Heart left ventricle (tissue), 16 donors: Measurements from ENCODE around the gene CD47. TPM values are rescaled to one million over a fixed set of nuclear protein-coding genes. Genes with fewer than 3 reads are reported as not detected.

Experiments used
- ATAC-seq, 4 donors: fragments of 200-7000 bp; cut with Tn5 transposase; one replicate each; pipeline ENCODE4 v1.9.1; 2020 to 2022; ENCODE audit warnings: moderate library complexity in 4 of 4, mild to moderate bottlenecking in 3 of 4, moderate number of reproducible peaks in 1 of 4
- DNase-seq, 5 donors: peaks; one replicate each; pipeline ENCODE4 v3.0.0-alpha.2; 2020
- H3K27ac ChIP-seq, 12 donors: fragments of 200-600 bp; sonication (generic) in 4 of 12; one replicate each; pipeline versions ENCODE4 v1.5.0 to v1.8.0; 2016 to 2022; ENCODE audit warnings: mild to moderate bottlenecking in 2 of 12
- H3K27me3 ChIP-seq, 9 donors: fragments of 200-600 bp; sonication (generic) in 2 of 9; one replicate each; pipeline versions ENCODE4 v1.5.1 to v1.8.0; 2016 to 2022; ENCODE audit warnings: mild to moderate bottlenecking in 3 of 9
- H3K36me3 ChIP-seq, 9 donors: fragments of 200-600 bp; sonication (generic) in 2 of 9; one replicate each; pipeline versions ENCODE4 v1.5.0 to v1.8.0; 2018 to 2022; ENCODE audit warnings: mild to moderate bottlenecking in 2 of 9
- H3K4me1 ChIP-seq, 12 donors: fragments of 200-600 bp; sonication (generic) in 4 of 12; one replicate each; pipeline versions ENCODE4 v1.5.0 to v1.8.0; 2016 to 2022; ENCODE audit warnings: mild to moderate bottlenecking in 3 of 12
- H3K4me3 ChIP-seq, 12 donors: fragments of 200-600 bp; sonication (generic) in 4 of 12; one replicate each; pipeline versions ENCODE4 v1.5.0 to v1.8.0; 2017 to 2022; ENCODE audit warnings: mild to moderate bottlenecking in 9 of 12, moderate library complexity in 4 of 12
- H3K9me3 ChIP-seq, 12 donors: fragments of 200-600 bp; sonication (generic) in 4 of 12; one replicate each; pipeline versions ENCODE4 v1.5.0 to v1.8.0; 2016 to 2022; ENCODE audit warnings: mild to moderate bottlenecking in 1 of 12
- POLR2A ChIP-seq, 2 donors: fragments of 450-650 bp; IDR thresholded peaks; one replicate each; pipeline ENCODE4 v1.6.1; 2017; ENCODE audit warnings: antibody characterized with exemption in 2 of 2, mild to moderate bottlenecking in 2 of 2, moderate library complexity in 2 of 2
- WGBS, 4 donors: extraction: QIAGEN DNeasy Blood & Tissue Kit in 2 of 4; methylation state at CpG; one replicate each; pipeline versions ENCODE4 v1.1.5 to v1.1.7; 2013 to 2018; 5-methylcytosine and 5-hydroxymethylcytosine counted together
- intact Hi-C, 10 donors: fragments of 100-400 bp; cut with DNase I; formaldehyde crosslinking; loops; one replicate each; pipeline versions ENCODE4 v1.11.1 to v1.14.2; 2022
- polyA plus RNA-seq, 2 donors: library from polyadenylated mRNA; stranded (reverse); fragments of 200-250 nt; gene quantifications; one replicate each; pipeline ENCODE4 v1.2.3, GENCODE V29; 2013
- total RNA-seq, 9 donors: library from RNA; depleted of rRNA in 2 of 9; stranded (reverse); fragments of >200 nt in 2 of 9; fragmentation: NEBNext Ultra II Directional in 3 of 9; extraction: Animal tissue kit (Norgen Biotek cat#: 25700) in 3 of 9; gene quantifications; one replicate each; pipeline versions ENCODE4 v1.1.0 to v1.2.4, GENCODE V29; 2016 to 2023
- TF ChIP-seq, protein P1 (sequence below), 12 donors: fragments of 200-600 bp; sonication (generic) in 4 of 12; IDR thresholded peaks; one replicate each; pipeline versions ENCODE4 v1.5.0 to v1.8.0; 2018 to 2022; ENCODE audit warnings: antibody characterized with exemption in 12 of 12, mild to moderate bottlenecking in 5 of 12
- donor health status: ischemic (EF 13 %, LVEDD 7.1; RV severe dilation, severe dysfunction).
- donor health status: healthy with polysubstance abuse.
- donor health status: DM: no; HTN: yes; CAD: no.
- donor health status: DM: no; HTN: no; CAD: no.
- donor health status: ischemic (EF 25% LVEDD 6.9; RV normal size, moderate dysfunction).
- donor health status: ischemic (EF 25% LVEDD 5.7; RV mildly dilated, moderate dysfunction).
- donor health status: healthy.
- donor health status: DM: yes; HTN: yes; CAD: no.
- donor health status: ischemic (EF 35%, LVEDD 5.7; RV mildly dilated, moderate dysfunction).
- donor health status: nonischemic (EF 11% LVEDD 7.7; RV severe dilation, severe dysfunction).
- donor health status: DM: yes; HTN: yes; CAD: no.
- donor health status: PGD.
- donor health status: ischemic (EF 29% LVEDD 5.4; RV normal size, mild dysfunction).
- donor health status: nonischemic (EF 23%, LVEDD 6.1; RV moderate dilation, normal function).

Gene CD47
- total and polyA plus RNA-seq, 11 donors: 27.7 to 80.6 (median 42.4) TPM

GRCh38 chr3:108031895-108032294 is 58.9 kb downstream of the CD47 start:
- WGBS, 4 donors: 93 to 100% (median 95%) methylated on average over 2 of the region's 2 CpGs
- TF ChIP-seq POLR2A (IDR thresholded peaks at IDR 0.05): no peak
- TF ChIP-seq, protein P1, sequence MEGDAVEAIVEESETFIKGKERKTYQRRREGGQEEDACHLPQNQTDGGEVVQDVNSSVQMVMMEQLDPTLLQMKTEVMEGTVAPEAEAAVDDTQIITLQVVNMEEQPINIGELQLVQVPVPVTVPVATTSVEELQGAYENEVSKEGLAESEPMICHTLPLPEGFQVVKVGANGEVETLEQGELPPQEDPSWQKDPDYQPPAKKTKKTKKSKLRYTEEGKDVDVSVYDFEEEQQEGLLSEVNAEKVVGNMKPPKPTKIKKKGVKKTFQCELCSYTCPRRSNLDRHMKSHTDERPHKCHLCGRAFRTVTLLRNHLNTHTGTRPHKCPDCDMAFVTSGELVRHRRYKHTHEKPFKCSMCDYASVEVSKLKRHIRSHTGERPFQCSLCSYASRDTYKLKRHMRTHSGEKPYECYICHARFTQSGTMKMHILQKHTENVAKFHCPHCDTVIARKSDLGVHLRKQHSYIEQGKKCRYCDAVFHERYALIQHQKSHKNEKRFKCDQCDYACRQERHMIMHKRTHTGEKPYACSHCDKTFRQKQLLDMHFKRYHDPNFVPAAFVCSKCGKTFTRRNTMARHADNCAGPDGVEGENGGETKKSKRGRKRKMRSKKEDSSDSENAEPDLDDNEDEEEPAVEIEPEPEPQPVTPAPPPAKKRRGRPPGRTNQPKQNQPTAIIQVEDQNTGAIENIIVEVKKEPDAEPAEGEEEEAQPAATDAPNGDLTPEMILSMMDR (IDR thresholded peaks at IDR 0.05): no peak

DNA sequence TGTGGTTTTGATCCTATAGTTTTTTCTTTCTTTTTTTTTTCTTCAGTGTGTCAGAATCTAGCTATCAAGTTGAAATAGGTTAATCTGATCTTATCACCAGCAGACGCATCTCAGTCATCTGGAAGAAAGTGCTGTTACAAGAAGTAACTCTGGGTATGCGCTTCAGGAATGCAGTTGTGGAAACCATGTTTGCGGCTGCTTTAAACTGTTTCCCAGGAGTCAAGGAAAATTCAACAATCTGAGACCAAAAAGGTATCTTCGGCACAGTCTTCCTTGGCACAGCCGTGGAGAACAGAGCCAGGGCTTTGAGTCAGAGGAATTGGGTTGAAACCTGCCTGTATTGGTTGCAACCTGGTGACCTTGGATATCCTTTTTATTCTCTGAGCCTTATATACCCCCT is 59.9 kb downstream of the CD47 start:
- H3K4me1 ChIP-seq: peaks cover 0 to 9% (median 3%) of the 10 kb centered on the region in 12 donors
- TF ChIP-seq, protein P1 (IDR thresholded peaks at IDR 0.05): no peak
- TF ChIP-seq POLR2A (IDR thresholded peaks at IDR 0.05): no peak
- WGBS, 4 donors: 93 to 94% (median 93%) methylated on average over 5 of the region's 5 CpGs
- H3K9me3 ChIP-seq: no peaks in the 10 kb centered on the region
- no peak for ATAC-seq
- intact Hi-C loops: no loop called here
- no peak overlapping the region for H3K27ac ChIP-seq
- H3K27me3 ChIP-seq: no peaks in the 10 kb centered on the region
- DNase-seq: no peak
- peaks cover 0 to 4% (median 0%) of the 10 kb centered on the region in 9 donors for H3K36me3 ChIP-seq
- no peak overlapping the region for H3K4me3 ChIP-seq

More at GRCh38 chr3:108031895-108032294, 58.9 kb downstream of the CD47 start:
- DNase-seq: no peak
- H3K27me3 ChIP-seq: no peaks in the 10 kb centered on the region
- H3K9me3 ChIP-seq: no peaks in the 10 kb centered on the region
- no peak overlapping the region for H3K27ac ChIP-seq
- H3K4me3 ChIP-seq: no peak overlapping the region
- intact Hi-C loops: no loop called here
- peaks cover 0 to 4% (median 0%) of the 10 kb centered on the region in 9 donors for H3K36me3 ChIP-seq
- ATAC-seq: no peak
- peaks cover 0 to 19% (median 9%) of the 10 kb centered on the region in 12 donors for H3K4me1 ChIP-seq

GRCh38 chr3:108029466-108029865 is 61.4 kb downstream of the CD47 start:
- H3K36me3 ChIP-seq: peaks cover 0 to 4% (median 0%) of the 10 kb centered on the region in 9 donors
- no peaks in the 10 kb centered on the region for H3K9me3 ChIP-seq
- H3K27me3 ChIP-seq: no peaks in the 10 kb centered on the region
- ATAC-seq: no peak
- no peak for TF ChIP-seq POLR2A (IDR thresholded peaks at IDR 0.05)
- TF ChIP-seq, protein P1 (IDR thresholded peaks at IDR 0.05): no peak
- H3K4me3 ChIP-seq: no peak overlapping the region
- H3K27ac ChIP-seq: no peak overlapping the region
- WGBS, 4 donors: 65 to 77% (median 69%) methylated on average over 1 of the region's 1 CpG
- DNase-seq: no peak
- peaks cover 0 to 3% (median 0%) of the 10 kb centered on the region in 12 donors for H3K4me1 ChIP-seq
- intact Hi-C loops: no loop called here

DNA sequence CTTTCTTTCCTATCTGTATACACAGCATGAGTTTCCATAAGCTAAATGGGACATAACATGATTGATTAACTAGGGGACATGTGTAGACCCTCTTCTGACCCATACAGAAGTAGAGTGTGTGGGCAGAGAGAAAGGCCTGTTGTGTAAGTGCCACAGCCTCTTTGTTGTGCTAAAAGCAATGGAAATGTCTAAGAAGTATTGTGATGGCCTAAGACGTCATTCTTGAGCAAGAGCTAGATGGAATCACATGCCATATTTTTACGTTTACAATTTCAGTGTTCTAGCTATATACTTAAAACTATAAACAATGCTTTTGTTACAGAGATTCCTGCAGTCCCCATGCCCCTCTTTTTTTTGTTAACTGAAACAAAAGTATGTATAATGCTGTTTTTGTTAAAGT is 61.9 kb downstream of the CD47 start:
- no peak for DNase-seq
- no peak for ATAC-seq
- TF ChIP-seq, protein P1 (IDR thresholded peaks at IDR 0.05): no peak
- no peak for TF ChIP-seq POLR2A (IDR thresholded peaks at IDR 0.05)
- H3K9me3 ChIP-seq: no peaks in the 10 kb centered on the region
- 66 to 97% (median 92%) methylated on average over 2 of the region's 2 CpGs for WGBS, 4 donors
- no peaks in the 10 kb centered on the region for H3K27me3 ChIP-seq
- intact Hi-C loops: no loop called here
- H3K4me3 ChIP-seq: no peak overlapping the region
- H3K27ac ChIP-seq: no peak overlapping the region
- H3K36me3 ChIP-seq: peaks cover 0 to 4% (median 0%) of the 10 kb centered on the region in 9 donors
- H3K4me1 ChIP-seq: peaks cover 0 to 3% (median 0%) of the 10 kb centered on the region in 12 donors
